IMR-90 (cell line): ENCODE data around the gene HDGFL2. TPM values are rescaled to one million over a fixed set of nuclear protein-coding genes. Genes with fewer than 3 reads are reported as not detected.
A peak's percentile ranks its signal among the peaks of the same experiment; 100 is the strongest.

Experiments used
- ATAC-seq: fragments of 200-7000 bp; cut with Tn5 transposase; 2 replicates; pipeline ENCODE4 v1.9.1; 2020; ENCODE audit warnings: low read depth, mild to moderate bottlenecking, moderate library complexity
- BruUV-seq: library from RNA; stranded (reverse); fragments of 400-500 nt; replicated peaks from 2 replicates; lab custom pipeline; 2021; lab: Mats Ljungman, UMichigan
- CTCF ChIA-PET: fragments of 300-600 bp; formaldehyde crosslinking; extraction: SDS; loops from one replicate; lab custom pipeline; 2021; ENCODE audit warnings: antibody characterized with exemption; lab: Yijun Ruan, JAX
- POLR2A ChIA-PET: fragments of 300-600 bp; sonication (Branson Sonifier 250); formaldehyde crosslinking; loops from one replicate; lab custom pipeline; 2022; ENCODE audit warnings: antibody characterized with exemption; ENCODE audit not compliant: unreplicated experiment; lab: Charles Lee
- DNase-seq: peaks from one replicate; pipeline ENCODE4 v3.0.0; 2013
- H2AFZ ChIP-seq: replicated peaks from 2 replicates; pipeline ENCODE3; 2013; ENCODE audit warnings: low read length, mild to moderate bottlenecking; ENCODE audit not compliant: poor library complexity
- H2AK5ac ChIP-seq: 2 replicates; pipeline ENCODE4 v1.6.1; 2013; ENCODE audit warnings: low read depth, low read length, inconsistent platforms
- H2AK9ac ChIP-seq: replicated peaks from 2 replicates; pipeline ENCODE3; 2013; ENCODE audit warnings: mild to moderate bottlenecking, low read depth, low read length, moderate library complexity; ENCODE audit not compliant: poor library complexity
- H2BK120ac ChIP-seq: 2 replicates; pipeline ENCODE4 v1.6.1; 2013; ENCODE audit warnings: low read depth, low read length, inconsistent platforms
- H2BK15ac ChIP-seq: 3 replicates; pipeline ENCODE4 v1.6.1; 2013; ENCODE audit warnings: low read depth, low read length, inconsistent platforms
- H2BK20ac ChIP-seq: 2 replicates; pipeline ENCODE4 v1.6.1; 2013; ENCODE audit warnings: low read depth, mild to moderate bottlenecking, inconsistent platforms, low read length, moderate library complexity
- H2BK5ac ChIP-seq: 2 replicates; pipeline ENCODE4 v1.6.1; 2013; ENCODE audit warnings: mild to moderate bottlenecking, low read depth, low read length, inconsistent platforms; ENCODE audit not compliant: poor library complexity, severe bottlenecking
- H3K14ac ChIP-seq: replicated peaks from 2 replicates; pipeline ENCODE4 v1.6.1; 2013; ENCODE audit warnings: low read depth, low read length, inconsistent platforms
- H3K18ac ChIP-seq: 2 replicates; pipeline ENCODE4 v1.6.1; 2013; ENCODE audit warnings: low read depth, low read length, control low read depth
- H3K23ac ChIP-seq: 2 replicates; pipeline ENCODE4 v1.6.1; 2013; ENCODE audit warnings: low read depth, low read length, inconsistent platforms
- H3K27ac ChIP-seq: 2 replicates; pipeline ENCODE4 v1.5.1; 2013; ENCODE audit warnings: mild to moderate bottlenecking, control low read depth, low read length; ENCODE audit not compliant: insufficient read depth
- H3K27me3 ChIP-seq: 2 replicates; pipeline ENCODE4 v1.6.1; 2013; ENCODE audit warnings: low read length; ENCODE audit not compliant: control insufficient read depth, insufficient read depth
- H3K36me3 ChIP-seq: 2 replicates; pipeline ENCODE4 v1.6.1; 2013; ENCODE audit warnings: low read length, mixed read lengths; ENCODE audit not compliant: control insufficient read depth, insufficient read depth
- H3K4ac ChIP-seq: 2 replicates; pipeline ENCODE4 v1.6.1; 2013; ENCODE audit warnings: low read depth, low read length, inconsistent platforms
- H3K4me1 ChIP-seq: 2 replicates; pipeline ENCODE4 v1.6.1; 2013; ENCODE audit warnings: low read length, mixed read lengths; ENCODE audit not compliant: control insufficient read depth, insufficient read depth
- H3K4me2 ChIP-seq: 2 replicates; pipeline ENCODE4 v1.6.1; 2013; ENCODE audit warnings: low read depth, mild to moderate bottlenecking, control low read depth, low read length, moderate library complexity
- H3K4me3 ChIP-seq: 2 replicates; pipeline ENCODE4 v1.5.1; 2013; ENCODE audit warnings: low read depth, mild to moderate bottlenecking, control low read depth, low read length, moderate library complexity; ENCODE audit not compliant: insufficient read depth
- H3K56ac ChIP-seq: 2 replicates; pipeline ENCODE4 v1.6.1; 2013; ENCODE audit warnings: low read length, inconsistent platforms; ENCODE audit not compliant: insufficient read depth; ENCODE audit errors: extremely low read depth
- H3K79me1 ChIP-seq, 2 experiments: 2 replicates each; pipeline ENCODE4 v1.6.1; 2013; ENCODE audit warnings: low read length in 2 of 2, inconsistent platforms in 1 of 2, low read depth in 1 of 2
- H3K9ac ChIP-seq: 2 replicates; pipeline ENCODE4 v1.6.1; 2013; ENCODE audit warnings: low read depth, low read length, control low read depth
- H3K9me1 ChIP-seq: 2 replicates; pipeline ENCODE4 v1.6.1; 2013; ENCODE audit warnings: low read length, inconsistent platforms; ENCODE audit not compliant: insufficient read depth
- H3K9me3 ChIP-seq: 2 replicates; pipeline ENCODE4 v1.6.1; 2013; ENCODE audit warnings: low read length; ENCODE audit not compliant: control insufficient read depth, insufficient read depth
- H4K20me1 ChIP-seq: 2 replicates; pipeline ENCODE4 v1.6.1; 2013; ENCODE audit warnings: low read length, inconsistent platforms; ENCODE audit not compliant: insufficient read depth
- H4K5ac ChIP-seq: 2 replicates; pipeline ENCODE4 v1.6.1; 2013; ENCODE audit warnings: mild to moderate bottlenecking, low read depth, low read length, control low read depth
- H4K8ac ChIP-seq, 2 experiments: 2 replicates each; pipeline ENCODE4 v1.6.1; 2013; ENCODE audit warnings: low read depth in 2 of 2, low read length in 2 of 2, control low read depth in 1 of 2, inconsistent platforms in 1 of 2
- H4K91ac ChIP-seq: 2 replicates; pipeline ENCODE4 v1.6.1; 2013; ENCODE audit warnings: low read depth, low read length, inconsistent platforms; ENCODE audit not compliant: insufficient read depth
- BHLHE40 ChIP-seq: fragments of 150-350 bp; IDR thresholded peaks from 2 replicates; pipeline ENCODE4 v1.6.1; 2016; ENCODE audit warnings: mild to moderate bottlenecking, low read depth, low read length
- CEBPB ChIP-seq: IDR thresholded peaks from 2 replicates; pipeline ENCODE4 v1.6.1; 2012; ENCODE audit warnings: low read depth, low read length, improper control_type of control experiment
- CHD1 ChIP-seq: IDR thresholded peaks from 2 replicates; pipeline ENCODE4 v1.6.1; 2012; ENCODE audit warnings: low read depth, low read length, improper control_type of control experiment
- CTCF ChIP-seq: conservative IDR thresholded peaks from 2 replicates; pipeline ENCODE4 v1.5.1; 2012; ENCODE audit warnings: mild to moderate bottlenecking, low read depth, low read length, improper control_type of control experiment
- ELK1 ChIP-seq: fragments of 150-350 bp; IDR thresholded peaks from 2 replicates; pipeline ENCODE4 v1.6.1; 2016; ENCODE audit warnings: low read depth, mild to moderate bottlenecking, low read length, moderate library complexity, borderline replicate concordance
- FOS ChIP-seq: fragments of 150-350 bp; IDR thresholded peaks from 2 replicates; pipeline ENCODE4 v1.6.1; 2016; ENCODE audit warnings: low read depth, low read length
- MAFK ChIP-seq: IDR thresholded peaks from 2 replicates; pipeline ENCODE4 v1.6.1; 2012; ENCODE audit warnings: low read depth, low read length, improper control_type of control experiment
- MAZ ChIP-seq: IDR thresholded peaks from 2 replicates; pipeline ENCODE4 v1.6.1; 2012; ENCODE audit warnings: low read depth, mild to moderate bottlenecking, low read length, improper control_type of control experiment, moderate library complexity, borderline replicate concordance
- MXI1 ChIP-seq: IDR thresholded peaks from 2 replicates; pipeline ENCODE4 v1.6.1; 2012; ENCODE audit warnings: low read depth, mild to moderate bottlenecking, low read length, moderate library complexity, borderline replicate concordance
- NFE2L2 ChIP-seq: fragments of 150-350 bp; IDR thresholded peaks from 2 replicates; pipeline ENCODE4 v1.6.1; 2016; ENCODE audit warnings: low read depth, mild to moderate bottlenecking, low read length
- POLR2A ChIP-seq: IDR thresholded peaks from 2 replicates; pipeline ENCODE4 v1.6.1; 2012; ENCODE audit warnings: mild to moderate bottlenecking, low read depth, low read length
- RAD21 ChIP-seq: IDR thresholded peaks from 2 replicates; pipeline ENCODE4 v1.6.1; 2012; ENCODE audit warnings: low read length, improper control_type of control experiment
- RCOR1 ChIP-seq: IDR thresholded peaks from 2 replicates; pipeline ENCODE4 v1.6.1; 2012; ENCODE audit warnings: mild to moderate bottlenecking, low read length, improper control_type of control experiment; ENCODE audit not compliant: insufficient replicate concordance
- WGBS, 2 experiments: methylation state at CpG; one replicate each; pipeline versions ENCODE4 v1.1.5 to v1.1.7; 2013; ENCODE audit warnings: missing lambda C conversion rate in 2 of 2; ENCODE audit not compliant: insufficient read length in 1 of 2; ENCODE audit errors: extremely low coverage in 2 of 2; 5-methylcytosine and 5-hydroxymethylcytosine counted together
- dilution Hi-C: fragments of 300-500 bp; cut with HindIII; formaldehyde crosslinking; loops from one replicate; pipeline ENCODE4 v1.14.3; 2018; ENCODE audit warnings: low sequenced_read_pairs; ENCODE audit not compliant: unreplicated experiment
- in situ Hi-C: fragments of 300-500 bp; cut with MboI; formaldehyde crosslinking; loops from 3 replicates; pipeline ENCODE4 v1.14.3; 2019; ENCODE audit warnings: low sequenced_read_pairs, inconsistent platforms, mixed read lengths
- intact Hi-C: fragments of 100-400 bp; cut with micrococcal nuclease; formaldehyde crosslinking; loops from 2 replicates; pipeline ENCODE4 v1.10.0; 2022
- polyA plus RNA-seq, 3 experiments: library from polyadenylated mRNA; depleted of rRNA; stranded (reverse); fragments of >200 nt; gene quantifications; 2 replicates each; pipeline ENCODE4 v1.2.3, GENCODE V29; 2012; ENCODE audit warnings: low replicate concordance in 1 of 3
- total RNA-seq: library from RNA; depleted of rRNA; stranded (reverse); fragments of >200 nt; gene quantifications from 2 replicates; pipeline ENCODE4 v1.2.3, GENCODE V29; 2012

Gene HDGFL2
- total and polyA plus RNA-seq, 2 of the 4 experiments (the other 2 are of a cell fraction) = 35.8 to 48.5 TPM

GRCh38 chr19:4457654-4458395, 14.3 kb upstream of the HDGFL2 start, which contains the start of gene UBXN6 (continued):
- TF ChIP-seq MXI1 (peak; percentile 64; the same call in 1 of the 2 replicates), CEBPB (no peak)

DNA sequence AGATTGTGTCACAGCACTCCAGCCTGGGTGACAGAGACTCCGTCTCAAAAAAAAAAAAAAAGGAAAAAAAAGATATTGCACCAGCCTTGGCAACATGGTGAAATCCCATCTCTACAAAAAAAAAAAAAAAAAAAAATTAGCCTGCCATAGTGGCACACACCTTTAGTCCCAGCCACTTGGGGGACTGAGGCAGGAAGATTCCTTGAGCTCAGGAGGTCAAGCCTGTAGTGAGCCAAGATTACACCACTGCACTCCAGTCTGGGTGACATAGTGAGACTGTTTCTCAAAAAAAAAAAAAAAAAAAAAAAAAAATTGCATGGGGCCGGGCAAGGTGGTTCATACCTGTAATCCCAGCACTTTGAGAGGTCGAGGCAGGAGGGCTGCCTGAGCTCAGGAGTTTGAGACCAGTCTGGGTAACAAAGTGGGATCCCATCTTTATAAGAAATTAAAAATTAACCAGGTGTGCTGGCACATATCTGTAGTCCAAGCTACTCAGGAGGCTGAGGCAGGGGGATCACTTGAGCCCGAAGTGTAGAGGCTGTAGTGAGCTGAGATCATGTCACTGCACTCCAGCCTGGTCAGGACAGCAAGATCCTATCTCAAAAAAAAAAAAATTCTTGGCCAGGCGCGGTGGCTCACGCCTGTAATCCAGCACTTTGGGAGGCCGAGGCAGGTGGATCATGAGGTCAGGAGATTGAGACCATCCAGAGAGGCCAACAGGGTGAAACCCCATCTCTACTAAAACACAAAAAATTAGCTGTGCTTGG, 7.1 kb upstream of the HDGFL2 start:
- no peaks in the 10 kb centered on the region for H3K4me1 ChIP-seq
- no peak overlapping the region for H2BK20ac ChIP-seq
- no peak overlapping the region for H2BK5ac ChIP-seq
- H3K4me2 ChIP-seq = no peak overlapping the region
- no peak overlapping the region for H3K27ac ChIP-seq
- H2AK9ac ChIP-seq = no peak overlapping the region
- H3K4ac ChIP-seq = no peak overlapping the region
- no peak overlapping the region for H2BK15ac ChIP-seq
- intact Hi-C loops = no loop called here
- DNase-seq = no peak
- no peaks in the 10 kb centered on the region for H3K9me3 ChIP-seq
- H3K79me1 ChIP-seq = no peaks in the 10 kb centered on the region
- in situ Hi-C loops = no loop called here
- BruUV-seq = no TSS peak
- no peak overlapping the region for H3K14ac ChIP-seq
- no peak overlapping the region for H2AFZ ChIP-seq
- no peak overlapping the region for H3K9ac ChIP-seq
- no peak overlapping the region for H2BK120ac ChIP-seq
- no peak overlapping the region for H3K18ac ChIP-seq
- H4K91ac ChIP-seq = no peak overlapping the region
- H4K8ac ChIP-seq = no peak overlapping the region
- WGBS, 2 experiments = no CpG with 5 or more reads among the region's 8 CpGs
- H4K20me1 ChIP-seq = no peaks in the 10 kb centered on the region
- H3K4me3 ChIP-seq = no peak overlapping the region
- ChIA-PET POLR2A (no interaction called here), CTCF (no interaction called here)
- H3K27me3 ChIP-seq = no peaks in the 10 kb centered on the region
- no peak for ATAC-seq
- H3K56ac ChIP-seq = no peak overlapping the region
- no peaks in the 10 kb centered on the region for H3K9me1 ChIP-seq
- H2AK5ac ChIP-seq = no peak overlapping the region
- no peak overlapping the region for H4K5ac ChIP-seq
- H3K23ac ChIP-seq = no peak overlapping the region
- dilution Hi-C loops = no loop called here
- no peaks in the 10 kb centered on the region for H3K36me3 ChIP-seq
- TF ChIP-seq ELK1 (no peak), MXI1 (no peak), CEBPB (no peak), CHD1 (no peak), POLR2A (no peak), CTCF (no peak), RAD21 (no peak), MAZ (no peak), NFE2L2 (no peak), BHLHE40 (no peak), FOS (no peak), RCOR1 (no peak), MAFK (no peak)
